Adrenal gland (tissue), 12 donors: Measurements from ENCODE around the gene IL20. TPM values are rescaled to one million over a fixed set of nuclear protein-coding genes. Genes with fewer than 3 reads are reported as not detected.

ENCODE experiments used
- DNase-seq, 7 donors: peaks; one replicate each; pipeline ENCODE4 v3.0.0-alpha.2; 2019 to 2020
- H3K27ac ChIP-seq, 5 donors: fragments of 200-600 bp; sonication (generic) in 4 of 5; 1 replicate in 3 of 5; 2 replicates in 2 of 5; pipeline versions ENCODE4 v1.5.1 to v1.8.0; 2016 to 2020; ENCODE audit warnings: mild to moderate bottlenecking in 1 of 5
- H3K27me3 ChIP-seq: fragments of 200-600 bp; 2 replicates; pipeline ENCODE4 v1.8.0; 2021
- H3K36me3 ChIP-seq, 2 donors: fragments of 200-600 bp; replicated peaks in 1 of 2; 1 replicate in 1 of 2; 2 replicates in 1 of 2; pipeline versions ENCODE4 v1.5.1 to v1.8.0; 2018 to 2022
- H3K4me1 ChIP-seq, 2 donors: fragments of 200-600 bp; replicated peaks in 1 of 2; 1 replicate in 1 of 2; 2 replicates in 1 of 2; pipeline versions ENCODE4 v1.5.1 to v1.8.0; 2018 to 2021
- H3K4me3 ChIP-seq, 4 donors: fragments of 200-600 bp; sonication (generic) in 3 of 4; one replicate each; pipeline ENCODE4 v1.5.1; 2016 to 2018
- H3K9me3 ChIP-seq, 3 donors: fragments of 200-600 bp; sonication (generic) in 1 of 3; replicated peaks in 1 of 3; 1 replicate in 2 of 3; 2 replicates in 1 of 3; pipeline versions ENCODE4 v1.5.1 to v1.8.0; 2016 to 2021
- CTCF ChIP-seq, 6 experiments: fragments of 450-650 bp in 4 of 6; fragments of 200-600 bp in 2 of 6; sonication (generic) in 1 of 6; IDR thresholded peaks; 1 replicate in 5 of 6; 2 replicates in 1 of 6; pipeline versions ENCODE4 v1.5.1 to v1.8.0; 2016 to 2021; ENCODE audit warnings: antibody characterized with exemption in 6 of 6, mild to moderate bottlenecking in 2 of 6, moderate library complexity in 1 of 6
- POLR2A ChIP-seq, 2 donors: fragments of 450-650 bp; IDR thresholded peaks; one replicate each; pipeline ENCODE4 v1.6.1; 2017; ENCODE audit warnings: antibody characterized with exemption in 2 of 2, mild to moderate bottlenecking in 2 of 2, moderate library complexity in 1 of 2
- WGBS, 4 donors: extraction: QIAGEN DNeasy Blood & Tissue Kit in 2 of 4; methylation state at CpG; one replicate each; pipeline versions ENCODE4 v1.1.5 to v1.1.7; 2013 to 2017; 5-methylcytosine and 5-hydroxymethylcytosine counted together
- intact Hi-C, 2 donors: fragments of 100-400 bp; cut with DNase I; formaldehyde crosslinking; loops; one replicate each; pipeline versions ENCODE4 v1.14.1 to v1.15.0; 2022 to 2023
- polyA plus RNA-seq, 3 donors: library from polyadenylated mRNA; stranded (reverse); fragments of 200-250 nt in 2 of 3; fragments of 350-450 nt in 1 of 3; fragmentation: Illumina TruSeq in 1 of 3; extraction: RNeasy Lipid Tissue Mini Kit (QIAGEN cat#74804) in 1 of 3; gene quantifications; one replicate each; pipeline ENCODE4 v1.2.3, GENCODE V29; 2013 to 2014
- total RNA-seq, 9 donors: library from RNA; depleted of rRNA in 4 of 9; stranded (reverse); fragments of >200 nt in 4 of 9; fragments of 120-200 nt in 1 of 9; fragmentation: NEBNext Ultra II Directional in 1 of 9; extraction: Animal tissue kit (Norgen Biotek cat#: 25700) in 1 of 9; gene quantifications; one replicate each; pipeline versions ENCODE4 v1.1.0 to v1.2.4, GENCODE V29; 2013 to 2023
- donor health status: healthy with polysubstance abuse.
- donor health status: Bipolar disorder and iron deficiency.
- donor health status: DM: yes; HTN: yes; CAD: no.
- donor health status: DM: no; HTN: no; CAD: no.
- donor health status: DM: no; HTN: no; CAD: no.
- donor health status: DM: yes; HTN: yes; CAD: no.

Gene IL20
- total and polyA plus RNA-seq, 12 donors, result 0.13 to 0.53 (median 0.41) TPM; not detected in 9

GRCh38 chr1:206824331-206824730 is 41.1 kb upstream of the IL20 start:
- intact Hi-C loops, result no loop called here
- Histone ChIP-seq H3K36me3 (no peaks in the 10 kb centered on the region), H3K27me3 (no peaks in the 10 kb centered on the region), H3K4me1 (no peaks in the 10 kb centered on the region), H3K4me3 (no peak overlapping the region), H3K9me3 (no peaks in the 10 kb centered on the region), H3K27ac (no peak overlapping the region)
- DNase-seq, result no peak
- WGBS, 4 donors, result 63 to 71% (median 66%) methylated on average over 3 of the region's 3 CpGs
- TF ChIP-seq POLR2A (IDR thresholded peaks at IDR 0.05) (no peak), CTCF (IDR thresholded peaks at IDR 0.05) (no peak)

- H3K36me3 ChIP-seq, result no peaks in the 10 kb centered on the region
- no peak for DNase-seq
- H3K27ac ChIP-seq, result no peak overlapping the region
- no peak for TF ChIP-seq POLR2A (IDR thresholded peaks at IDR 0.05)
- TF ChIP-seq CTCF (IDR thresholded peaks at IDR 0.05), result no peak
- H3K27me3 ChIP-seq, result no peaks in the 10 kb centered on the region
- no peaks in the 10 kb centered on the region for H3K4me1 ChIP-seq
- 54 to 65% (median 57%) methylated on average over 4 of the region's 4 CpGs for WGBS, 4 donors
- H3K4me3 ChIP-seq, result no peak overlapping the region
- H3K9me3 ChIP-seq, result no peaks in the 10 kb centered on the region
- intact Hi-C loops, result no loop called here
These were observed 39.0 kb upstream of the IL20 start for GRCh38 chr1:206826394-206826793.

DNA sequence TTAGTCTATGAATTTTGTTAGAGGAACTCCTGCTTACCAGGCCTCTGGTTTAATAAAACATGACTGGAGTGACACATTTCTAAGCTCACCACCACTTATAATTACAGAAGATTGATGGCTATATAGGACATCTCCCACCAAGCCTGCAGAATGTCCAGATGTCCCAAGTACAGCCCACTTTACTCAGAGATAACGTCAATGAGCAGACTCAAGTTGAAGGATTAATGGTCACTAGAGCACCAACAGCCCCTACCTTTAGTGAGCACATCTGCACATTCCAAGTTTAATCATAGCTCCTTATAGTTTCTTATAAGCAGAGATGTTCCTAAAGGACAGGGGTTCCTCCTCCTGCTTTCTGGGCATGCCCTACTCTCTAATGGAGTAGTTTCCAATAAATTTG is 37.4 kb upstream of the IL20 start:
- no peaks in the 10 kb centered on the region for H3K27me3 ChIP-seq
- H3K4me1 ChIP-seq, result no peaks in the 10 kb centered on the region
- no peak overlapping the region for H3K27ac ChIP-seq
- no peaks in the 10 kb centered on the region for H3K36me3 ChIP-seq
- WGBS, 4 donors, result 86 to 100% (median 87%) methylated on average over 1 of the region's 1 CpG
- intact Hi-C loops, result no loop called here
- H3K4me3 ChIP-seq, result no peak overlapping the region
- no peak for DNase-seq
- no peaks in the 10 kb centered on the region for H3K9me3 ChIP-seq
- TF ChIP-seq CTCF (IDR thresholded peaks at IDR 0.05) (no peak), POLR2A (IDR thresholded peaks at IDR 0.05) (no peak)

DNA sequence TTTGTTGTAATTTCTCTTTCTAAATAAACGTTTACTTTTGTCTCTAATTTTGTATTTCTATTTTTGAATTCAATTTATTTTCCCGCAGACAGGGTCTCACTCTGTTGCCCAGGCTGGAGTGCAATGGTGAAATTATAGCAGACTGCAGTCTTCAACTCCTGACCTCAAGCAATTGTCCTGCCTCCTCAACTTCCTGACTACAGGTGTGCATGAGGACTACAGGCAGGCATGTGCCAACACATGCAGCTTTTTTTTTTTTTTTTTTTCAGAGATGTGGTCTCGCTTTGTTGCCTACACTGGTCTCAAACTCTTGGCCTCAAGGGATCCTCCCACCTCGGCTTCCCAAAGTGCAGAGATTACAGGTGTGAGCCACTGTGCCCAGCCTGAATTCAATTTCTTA is 36.7 kb upstream of the IL20 start:
- 63 to 80% (median 79%) methylated on average over 4 of the region's 4 CpGs for WGBS, 4 donors

More for the DNA sequence above, 36.7 kb upstream of the IL20 start:
- H3K4me3 ChIP-seq, result no peak overlapping the region
- H3K27me3 ChIP-seq, result no peaks in the 10 kb centered on the region
- H3K27ac ChIP-seq, result no peak overlapping the region
- no peaks in the 10 kb centered on the region for H3K36me3 ChIP-seq
- intact Hi-C loops, result no loop called here
- no peaks in the 10 kb centered on the region for H3K4me1 ChIP-seq
- TF ChIP-seq POLR2A (IDR thresholded peaks at IDR 0.05) (no peak), CTCF (IDR thresholded peaks at IDR 0.05) (no peak)
- no peak for DNase-seq
- no peaks in the 10 kb centered on the region for H3K9me3 ChIP-seq
